GM18508 (cell line): ENCODE measurements around the gene UBA6.
"Not testable (repeated sequence)": the region's sequence is repeated elsewhere in the genome, so short reads cannot be mapped to it uniquely, and the experiment has no call there.

Experiments
- ATAC-seq: cut with Tn5 transposase; IDR thresholded peaks from one replicate; pipeline ENCODE4 v1.9.1; 2021; ENCODE audit warnings: moderate number of reproducible peaks; ENCODE audit not compliant: insufficient read depth, unreplicated experiment

Gene UBA6

GRCh38 chr4:67680581-67681222, 20.3 kb downstream of the UBA6 start:
- no peak for ATAC-seq

GRCh38 chr4:67678612-67679011, 22.3 kb downstream of the UBA6 start:
- ATAC-seq, result no peak

DNA sequence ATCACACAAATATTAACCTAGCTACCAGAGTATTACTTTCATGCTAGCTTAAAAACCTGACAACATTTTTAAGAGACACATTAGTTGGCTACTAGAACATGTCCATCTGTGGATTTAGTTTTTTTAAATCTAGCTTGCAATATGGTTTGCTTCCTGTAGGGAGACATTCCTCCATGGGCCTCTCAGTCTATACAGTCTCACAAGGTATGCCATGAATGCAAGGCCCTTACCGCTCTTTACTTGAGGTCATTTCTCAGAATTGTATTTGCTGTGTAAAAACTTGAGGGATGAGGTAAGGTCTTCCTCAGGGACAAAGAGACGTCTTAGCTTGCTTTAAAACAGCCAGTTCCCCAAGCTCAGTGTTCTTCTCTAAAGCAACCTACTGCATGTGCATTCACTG, 26.9 kb downstream of the UBA6 start:
- ATAC-seq, result no peak

- ATAC-seq, result no peak
Observed at GRCh38 chr4:67668315-67668714, 32.6 kb downstream of the UBA6 start.

GRCh38 chr4:67660418-67660817, 40.5 kb downstream of the UBA6 start:
- ATAC-seq, result no peak

DNA sequence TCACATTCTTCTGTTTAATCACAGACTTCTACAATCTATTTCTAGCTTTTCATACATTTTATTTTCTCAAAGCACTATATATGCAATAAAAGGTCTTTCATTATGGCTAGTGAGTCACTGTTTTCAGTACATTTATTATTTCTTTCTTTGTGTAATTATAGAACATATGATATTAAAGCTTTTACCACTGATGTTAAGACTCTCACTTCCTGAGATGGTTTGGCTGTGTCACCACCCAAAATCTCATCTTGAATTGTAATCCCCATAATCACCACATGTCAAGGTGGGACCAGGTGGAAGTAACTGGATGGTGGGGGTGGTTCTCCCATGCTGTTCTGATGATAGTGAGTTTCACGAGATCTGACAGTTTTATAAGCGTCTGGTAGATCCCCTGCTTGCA, 41.9 kb downstream of the UBA6 start:
- no peak for ATAC-seq

GRCh38 chr4:67658302-67658701, 42.7 kb downstream of the UBA6 start:
- no peak for ATAC-seq

DNA sequence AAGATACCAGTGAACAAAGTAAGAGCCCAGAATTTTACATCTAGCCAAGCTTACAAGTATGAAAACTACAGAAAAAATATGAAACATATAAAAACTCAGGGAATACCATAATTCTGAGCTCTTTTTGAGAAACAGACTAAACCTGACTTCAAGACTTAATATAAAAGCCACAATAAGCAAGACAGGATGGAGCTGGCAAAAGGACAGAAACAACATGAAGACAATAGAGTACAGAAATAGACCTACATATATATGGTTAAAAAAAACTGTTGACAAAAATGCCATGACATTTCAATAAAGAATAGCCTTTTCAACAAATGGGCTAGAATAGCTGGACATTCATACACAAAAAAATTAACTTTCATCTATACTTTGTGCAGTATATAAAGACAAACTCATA, 49.4 kb downstream of the UBA6 start:
- ATAC-seq, result no peak

- no peak for ATAC-seq
Observed at GRCh38 chr4:67638136-67638535, 62.8 kb downstream of the UBA6 start.

DNA sequence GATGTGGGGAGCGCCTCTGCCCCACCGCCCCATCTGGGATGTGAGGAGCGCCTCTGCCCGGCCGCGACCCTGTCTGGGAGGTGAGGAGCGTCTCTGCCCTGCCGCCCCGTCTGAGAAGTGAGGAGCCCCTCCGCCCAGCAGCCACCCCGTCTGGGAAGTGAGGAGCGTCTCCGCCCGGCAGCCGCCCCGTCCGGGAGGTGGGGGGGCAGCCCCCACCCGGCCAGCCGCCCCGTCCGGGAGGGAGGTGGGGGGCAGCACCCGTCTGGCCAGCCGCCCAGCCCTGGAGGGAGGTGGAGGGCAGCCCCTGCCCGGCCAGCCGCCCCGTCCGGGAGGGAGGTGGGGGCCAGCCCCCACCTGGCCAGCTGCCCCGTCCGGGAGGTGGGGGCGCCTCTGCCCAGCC, 64.0 kb downstream of the UBA6 start:
- not testable (repeated sequence) for ATAC-seq

DNA sequence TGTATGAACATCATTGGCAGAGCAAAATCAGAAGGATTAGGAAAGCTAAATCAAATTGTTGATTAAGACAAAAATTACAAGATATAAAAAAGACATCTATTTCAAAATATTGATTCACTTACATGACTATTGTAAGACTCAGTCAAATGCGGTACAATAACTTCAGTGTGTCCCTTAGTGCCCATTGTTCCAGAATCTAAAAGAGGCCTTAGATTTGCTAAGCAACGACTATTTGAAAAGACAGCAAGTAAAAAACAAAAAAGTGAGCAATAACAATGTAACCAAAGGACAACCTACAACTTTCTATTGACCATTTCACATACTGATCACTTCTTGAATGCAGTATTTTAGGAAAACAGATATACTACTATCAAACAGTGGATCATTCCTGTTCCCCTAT, 65.6 kb downstream of the UBA6 start:
- no peak for ATAC-seq

DNA sequence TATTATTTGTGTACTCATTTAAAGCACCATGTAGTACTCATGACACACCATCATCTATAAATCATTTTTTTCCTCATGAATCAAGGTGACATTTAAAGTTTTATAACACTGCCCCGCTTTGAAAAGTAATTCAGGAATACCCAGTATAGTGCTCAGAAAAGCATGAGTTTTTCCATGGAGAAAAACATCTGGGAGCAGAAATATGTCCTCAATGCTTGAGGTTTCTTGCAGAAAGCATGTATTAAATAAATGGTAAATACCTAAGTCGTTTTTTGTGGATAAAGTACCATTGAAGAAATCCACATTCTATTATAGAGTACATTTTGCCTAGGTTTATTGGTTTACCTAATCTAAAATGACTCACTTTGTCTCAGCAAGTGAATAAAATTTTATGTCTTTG, 66.2 kb downstream of the UBA6 start:
- ATAC-seq, result no peak

DNA sequence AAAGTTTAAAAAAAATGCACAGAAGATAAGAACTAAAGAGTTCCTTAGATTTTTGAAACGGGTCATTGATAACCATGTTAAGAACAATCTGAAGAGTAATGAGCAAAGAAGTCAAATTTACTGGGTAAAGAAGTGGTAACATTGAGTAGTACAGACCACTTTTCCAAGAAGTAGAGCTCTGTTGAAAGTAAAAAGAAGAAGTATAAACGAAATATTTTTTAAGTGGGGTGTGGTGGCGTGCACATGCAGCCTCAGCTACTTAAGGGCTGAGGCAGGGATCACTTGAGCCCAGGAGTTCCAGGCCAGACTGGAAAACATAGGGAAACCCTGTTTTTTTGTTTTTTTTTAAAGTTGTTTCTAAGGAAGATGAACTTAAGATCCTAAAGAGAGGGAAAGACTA, 68.5 kb downstream of the UBA6 start:
- ATAC-seq, result no peak

- no peak for ATAC-seq
Observed at GRCh38 chr4:67624939-67625338, 76.0 kb downstream of the UBA6 start.

GRCh38 chr4:67616478-67616877, 84.5 kb downstream of the UBA6 start:
- ATAC-seq, result no peak

DNA sequence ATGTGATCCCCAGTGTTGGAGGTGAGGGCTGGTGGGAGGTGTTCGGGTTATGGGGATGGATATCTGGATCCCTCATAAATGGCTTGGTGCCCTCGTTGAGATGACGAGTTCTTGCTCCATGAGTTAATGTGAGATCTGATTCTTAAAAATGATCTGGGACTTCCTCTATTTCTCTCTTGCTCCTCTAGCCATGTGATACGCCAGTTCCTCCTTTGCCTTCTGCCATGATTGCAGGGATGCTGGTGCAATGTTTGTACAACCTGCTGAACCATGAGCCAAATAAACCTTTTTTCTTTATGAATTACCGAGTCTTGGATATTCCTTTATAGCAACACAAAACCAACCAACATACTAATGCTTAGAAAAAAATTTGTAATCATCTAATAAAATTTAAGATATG, 85.8 kb downstream of the UBA6 start:
- no peak for ATAC-seq

GRCh38 chr4:67614186-67614585, 86.8 kb downstream of the UBA6 start:
- no peak for ATAC-seq

DNA sequence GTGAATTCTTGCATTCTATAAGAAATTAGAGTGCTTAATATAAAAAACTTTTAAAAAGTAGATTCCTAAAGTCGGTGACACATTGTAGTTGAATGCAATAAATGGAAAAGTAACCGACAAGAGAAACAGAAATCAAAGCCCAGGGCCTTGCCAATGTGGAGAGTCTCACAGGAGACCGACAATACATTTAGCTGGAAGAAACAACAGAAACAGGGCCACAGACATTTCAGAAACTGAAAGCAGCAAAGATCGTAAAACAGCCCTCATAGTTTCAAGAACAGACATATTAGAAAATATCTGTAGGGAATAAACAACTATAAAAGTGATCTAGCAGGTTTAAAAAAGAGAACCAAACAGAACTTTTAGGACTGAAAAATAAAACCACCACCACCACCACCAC, 92.9 kb downstream of the UBA6 start:
- no peak for ATAC-seq

DNA sequence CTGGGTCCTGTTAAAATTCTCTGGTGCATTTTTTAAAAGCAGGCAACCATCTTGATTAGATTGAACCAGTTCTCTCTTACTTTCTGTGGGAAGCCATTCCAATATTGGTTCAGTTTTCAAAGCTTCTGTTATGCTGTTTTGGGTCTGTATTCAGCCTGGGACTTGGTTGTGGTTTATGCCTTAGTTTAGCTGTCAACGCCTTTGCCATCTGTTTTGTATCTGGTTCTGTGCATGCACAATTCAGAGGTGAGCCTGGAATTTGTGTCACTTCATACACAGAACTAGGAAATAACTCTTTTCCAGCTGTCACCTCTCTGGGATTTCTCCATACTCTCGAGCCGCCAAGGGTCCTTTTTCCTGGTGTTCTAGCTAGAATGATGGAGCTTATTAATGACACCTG, 96.2 kb downstream of the UBA6 start:
- no peak for ATAC-seq

DNA sequence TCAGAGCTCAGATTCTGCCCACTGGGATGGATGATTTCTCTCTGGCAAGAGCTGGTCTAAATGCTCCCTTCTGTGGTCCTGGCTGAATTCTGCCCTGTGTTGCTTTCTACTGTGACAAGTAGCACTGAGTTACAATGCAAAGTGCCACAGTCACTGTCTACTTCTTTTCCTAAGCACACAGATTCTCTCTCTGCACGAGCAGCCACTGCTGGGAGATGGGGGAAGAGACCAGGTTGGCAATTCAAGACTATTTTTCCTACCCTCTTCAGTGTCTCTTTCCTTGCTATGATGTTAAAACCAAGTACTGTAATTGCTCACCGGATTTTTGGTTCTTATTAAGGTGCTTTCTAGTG, 97.0 kb downstream of the UBA6 start:
- ATAC-seq, result no peak

DNA sequence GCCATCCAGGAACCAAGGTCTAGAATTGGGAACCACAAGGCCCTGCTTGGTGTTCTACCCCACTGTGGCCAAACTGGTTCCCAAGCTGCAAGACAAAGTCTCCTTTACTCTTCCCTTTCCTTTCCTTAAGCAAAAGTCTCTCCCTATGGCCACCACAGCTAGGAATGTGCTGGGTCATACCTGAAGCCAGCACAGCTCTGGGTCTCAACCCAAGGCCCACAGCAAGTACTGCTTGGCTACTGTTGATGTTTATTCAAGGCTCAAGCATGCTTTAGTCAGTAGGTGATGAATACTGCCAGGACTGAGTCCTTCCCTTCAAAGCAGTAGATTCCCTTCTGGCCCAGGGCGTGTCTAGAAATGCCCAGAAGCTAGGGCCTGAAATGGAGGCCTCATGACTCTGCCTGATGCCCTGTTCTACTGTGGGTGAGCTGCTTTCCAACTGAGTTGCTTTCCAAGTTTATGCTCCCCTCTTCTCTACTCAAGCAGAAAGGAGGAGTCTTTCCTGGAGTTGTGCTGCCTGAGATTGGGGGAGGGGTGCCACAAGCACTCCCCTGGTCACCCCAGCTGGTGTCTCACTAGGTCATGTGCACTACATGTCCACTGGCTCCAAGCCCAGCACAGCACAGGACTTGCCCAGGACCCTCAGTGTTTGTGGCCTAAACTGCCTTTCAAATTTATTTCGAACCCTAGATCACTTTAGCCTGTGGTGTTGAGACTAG, 97.5 kb downstream of the UBA6 start:
- ATAC-seq, result no peak

DNA sequence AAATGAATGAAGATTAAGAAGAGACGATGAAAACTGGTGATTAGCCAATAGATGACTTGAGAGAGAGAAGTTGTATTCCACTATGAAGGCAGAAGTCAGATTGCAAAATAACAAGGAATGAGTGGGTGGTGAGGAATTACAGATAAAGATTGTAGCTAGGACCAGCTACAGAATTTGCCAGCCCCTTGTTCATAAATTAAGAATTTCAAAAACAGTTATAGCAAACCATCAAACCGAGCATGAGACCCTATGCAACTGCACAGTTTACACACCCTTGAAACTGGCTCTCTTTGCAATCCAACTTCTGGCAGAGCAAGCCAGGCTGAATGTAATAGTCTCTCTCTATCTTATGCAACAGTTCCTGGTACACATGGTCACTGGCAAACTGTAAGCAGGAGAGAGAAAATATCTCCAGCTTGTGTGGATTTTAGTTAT, 107.2 kb downstream of the UBA6 start:
- ATAC-seq, result no peak
